BJ (cell line): ENCODE data around the gene TOR1B. TPM values are rescaled to one million over a fixed set of nuclear protein-coding genes. Genes with fewer than 3 reads are reported as not detected.

Experiments
- CTCF ChIA-PET: fragments of 350-600 bp; formaldehyde crosslinking; extraction: SDS; loops from one replicate; lab custom pipeline; 2021; ENCODE audit warnings: antibody characterized with exemption, inconsistent platforms; lab: Yijun Ruan, JAX
- POLR2A ChIA-PET: fragments of 300-600 bp; sonication (Branson Sonifier 250); formaldehyde crosslinking; extraction: SDS; loops from one replicate; lab custom pipeline; 2021; ENCODE audit warnings: antibody characterized with exemption; lab: Charles Lee
- DNase-seq: peaks from one replicate; pipeline ENCODE4 v3.0.0-alpha.2; 2011; ENCODE audit warnings: low read depth
- H3K27me3 ChIP-seq: 2 replicates; pipeline ENCODE4 v1.6.0; 2011; ENCODE audit warnings: low read length; ENCODE audit not compliant: control insufficient read depth, insufficient read depth
- H3K36me3 ChIP-seq: 2 replicates; pipeline ENCODE4 v1.5.1; 2011; ENCODE audit warnings: low read length; ENCODE audit not compliant: control insufficient read depth, insufficient read depth
- H3K4me3 ChIP-seq: 2 replicates; pipeline ENCODE4 v1.5.1; 2011; ENCODE audit warnings: low read depth, mild to moderate bottlenecking, control low read depth, low read length
- polyA plus RNA-seq: library from polyadenylated mRNA; depleted of rRNA; stranded (reverse); fragments of >200 nt; gene quantifications from 2 replicates; pipeline ENCODE4 v1.2.3, GENCODE V29; 2011
- TF ChIP-seq, protein P1 (sequence below): IDR thresholded peaks from 2 replicates; pipeline ENCODE4 v1.5.1; 2011; ENCODE audit warnings: low read depth, mild to moderate bottlenecking, control low read depth, inconsistent platforms, low read length, moderate library complexity; ENCODE audit not compliant: insufficient read depth

Gene TOR1B
- polyA plus RNA-seq, 1 experiment, result 26.8 TPM

DNA sequence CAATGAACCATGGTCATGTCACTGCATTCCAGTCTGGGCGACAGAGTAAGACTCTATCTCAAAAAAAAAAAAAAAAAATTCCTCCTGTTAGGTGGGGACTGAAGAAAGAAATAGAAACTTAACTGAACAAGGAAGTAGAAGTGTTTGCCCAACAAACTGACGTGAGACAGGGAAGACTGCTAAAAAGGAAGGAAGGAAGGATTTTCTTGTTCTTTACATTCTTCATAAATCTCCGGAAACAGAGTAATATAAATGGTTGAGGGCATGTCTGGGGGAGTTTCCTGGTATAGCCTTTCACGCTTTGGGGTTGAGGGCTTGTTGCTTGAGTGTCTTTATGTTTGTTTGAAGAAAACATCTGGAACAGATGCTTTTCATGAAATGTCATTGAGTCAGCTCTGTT is 3.1 kb downstream of the TOR1B start:
- Histone ChIP-seq H3K27me3 (no peaks in the 10 kb centered on the region), H3K4me3 (no peak overlapping the region), H3K36me3 (peaks cover 7% of the 10 kb centered on the region)
- TF ChIP-seq, protein P1, sequence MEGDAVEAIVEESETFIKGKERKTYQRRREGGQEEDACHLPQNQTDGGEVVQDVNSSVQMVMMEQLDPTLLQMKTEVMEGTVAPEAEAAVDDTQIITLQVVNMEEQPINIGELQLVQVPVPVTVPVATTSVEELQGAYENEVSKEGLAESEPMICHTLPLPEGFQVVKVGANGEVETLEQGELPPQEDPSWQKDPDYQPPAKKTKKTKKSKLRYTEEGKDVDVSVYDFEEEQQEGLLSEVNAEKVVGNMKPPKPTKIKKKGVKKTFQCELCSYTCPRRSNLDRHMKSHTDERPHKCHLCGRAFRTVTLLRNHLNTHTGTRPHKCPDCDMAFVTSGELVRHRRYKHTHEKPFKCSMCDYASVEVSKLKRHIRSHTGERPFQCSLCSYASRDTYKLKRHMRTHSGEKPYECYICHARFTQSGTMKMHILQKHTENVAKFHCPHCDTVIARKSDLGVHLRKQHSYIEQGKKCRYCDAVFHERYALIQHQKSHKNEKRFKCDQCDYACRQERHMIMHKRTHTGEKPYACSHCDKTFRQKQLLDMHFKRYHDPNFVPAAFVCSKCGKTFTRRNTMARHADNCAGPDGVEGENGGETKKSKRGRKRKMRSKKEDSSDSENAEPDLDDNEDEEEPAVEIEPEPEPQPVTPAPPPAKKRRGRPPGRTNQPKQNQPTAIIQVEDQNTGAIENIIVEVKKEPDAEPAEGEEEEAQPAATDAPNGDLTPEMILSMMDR, result no peak
- CTCF ChIA-PET, result no interaction called here
- POLR2A ChIA-PET, result interaction anchor here (0.5 kb wide), 1 partner anchor 228 kb away, joined by 5 read pairs; no protein-coding TSS in a partner anchor
- no peak for DNase-seq

DNA sequence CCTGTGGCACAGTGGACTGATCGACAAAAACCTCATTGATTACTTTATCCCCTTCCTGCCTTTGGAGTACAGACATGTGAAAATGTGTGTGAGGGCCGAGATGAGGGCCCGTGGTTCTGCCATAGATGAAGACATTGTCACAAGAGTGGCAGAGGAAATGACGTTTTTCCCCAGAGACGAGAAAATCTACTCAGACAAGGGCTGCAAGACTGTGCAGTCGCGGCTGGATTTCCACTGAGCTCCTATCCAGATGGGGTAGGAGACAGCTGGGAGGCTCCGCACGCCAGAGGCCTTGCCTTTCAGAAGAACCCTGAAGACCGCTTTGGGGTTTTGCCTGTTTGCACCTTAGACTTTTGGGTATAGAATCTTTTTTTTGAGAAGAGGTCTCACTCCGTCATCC is 6.4 kb downstream of the TOR1B start:
- TF ChIP-seq, protein P1, result no peak

DNA sequence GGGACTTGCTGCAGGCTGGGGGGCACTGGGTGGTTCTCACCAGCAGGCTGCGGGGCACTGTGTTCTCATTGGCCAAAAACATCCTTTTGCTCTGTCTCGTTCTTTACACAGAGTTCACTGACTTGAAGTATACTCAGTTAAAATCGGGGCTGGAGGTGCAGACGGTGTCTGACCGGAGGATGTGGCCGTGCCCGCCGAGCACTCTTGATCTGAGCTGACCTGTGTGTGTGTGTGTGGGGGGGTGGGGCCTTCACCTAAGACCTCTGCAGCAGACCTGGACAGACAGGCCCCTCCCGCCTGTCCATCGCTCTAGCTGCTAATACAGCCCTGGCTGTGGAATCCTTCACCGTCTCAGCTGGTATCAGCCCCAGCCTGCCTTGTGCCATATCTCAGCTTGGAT is 7.1 kb downstream of the TOR1B start:
- CTCF ChIA-PET, result interaction anchor here (1.3 to 2.3 kb wide), 2 partner anchors 8 to 84 kb away, joined by 3 to 7 read pairs; no protein-coding TSS in a partner anchor
- TF ChIP-seq, protein P1, result no peak
- H3K36me3 ChIP-seq, result peaks cover 15% of the 10 kb centered on the region
- H3K27me3 ChIP-seq, result no peaks in the 10 kb centered on the region
- POLR2A ChIA-PET, result no interaction called here
- no peak for DNase-seq
- H3K4me3 ChIP-seq, result no peak overlapping the region

More for the DNA sequence above, 6.4 kb downstream of the TOR1B start:
- Histone ChIP-seq H3K36me3 (peaks cover 13% of the 10 kb centered on the region), H3K27me3 (no peaks in the 10 kb centered on the region), H3K4me3 (no peak overlapping the region)
- ChIA-PET POLR2A (no interaction called here), CTCF (interaction anchor here (1.3 to 2.3 kb wide), 2 partner anchors 9 to 83 kb away, joined by 3 to 7 read pairs; no protein-coding TSS in a partner anchor)
- no peak for DNase-seq

DNA sequence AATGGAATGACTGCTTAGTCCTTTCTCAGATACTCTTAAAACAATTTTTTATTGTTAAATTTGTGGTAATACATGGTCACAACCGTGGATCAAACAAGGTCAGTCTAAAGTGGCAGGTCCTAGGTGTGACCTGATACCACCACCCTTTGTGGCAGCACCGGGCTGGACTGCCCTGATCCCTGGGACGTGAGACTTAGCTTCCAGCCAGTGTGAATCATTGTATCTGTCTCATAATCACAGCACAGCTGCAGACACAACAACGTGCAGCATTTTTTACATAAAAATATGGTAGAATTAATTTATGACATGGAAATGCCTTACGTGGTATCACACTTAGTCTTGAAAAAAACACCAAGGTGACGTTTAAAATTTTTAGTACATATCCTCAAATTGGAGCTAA is 7.8 kb downstream of the TOR1B start:
- ChIA-PET POLR2A (interaction anchor here (0.7 kb wide), 1 partner anchor 783 kb away, joined by 3 read pairs; the partner anchor contains the start of gene SH3GLB2), CTCF (interaction anchor here (0.7 to 2.3 kb wide), 3 partner anchors 8 to 168 kb away, joined by 3 to 7 read pairs (median 3); no protein-coding TSS in a partner anchor)
- no peak for DNase-seq
- Histone ChIP-seq H3K4me3 (no peak overlapping the region), H3K27me3 (no peaks in the 10 kb centered on the region), H3K36me3 (peaks cover 15% of the 10 kb centered on the region)
- TF ChIP-seq, protein P1, result no peak

DNA sequence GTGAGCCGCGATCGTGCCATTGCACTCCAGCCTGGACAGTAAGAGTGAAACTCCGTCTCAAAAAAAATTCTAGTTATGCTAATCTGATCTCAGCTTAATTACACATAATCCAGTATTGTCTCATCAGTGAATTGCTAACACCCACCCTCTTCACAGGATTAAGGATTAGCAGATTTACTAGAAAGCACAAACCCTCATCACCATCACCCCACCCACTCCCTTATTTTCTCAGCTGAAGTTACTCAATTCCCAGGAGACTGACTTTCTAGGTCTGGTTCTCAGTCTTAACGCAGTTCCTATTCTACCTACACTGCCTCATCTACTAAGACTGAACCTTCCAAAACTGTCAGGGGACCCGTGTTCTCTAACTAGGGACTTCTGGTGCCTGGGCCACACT is 9.0 kb downstream of the TOR1B start:
- H3K4me3 ChIP-seq, result no peak overlapping the region
- TF ChIP-seq, protein P1, result no peak
- peaks cover 22% of the 10 kb centered on the region for H3K36me3 ChIP-seq
- H3K27me3 ChIP-seq, result no peaks in the 10 kb centered on the region
- no peak for DNase-seq
- ChIA-PET CTCF (no interaction called here), POLR2A (no interaction called here)
